ENCODE measurements around the gene FZR1. TPM values are rescaled to one million over a fixed set of nuclear protein-coding genes. Genes with fewer than 3 reads are reported as not detected.

The FZR1 gene
- total RNA-seq, 1 experiment from 2014 or later: 51.4 TPM

GRCh38 chr19:3478409-3479176 lies 27.5 kb upstream of the FZR1 start:
- Mint-ChIP-seq H3K4me3 (peak overlapping the region in 1 of 2 experiments; percentile 72; a peak in 3 of 5 replicates), H3K9me3 (0 out of 5 replicates have a peak, but pooled peaks cover 0 to 8% of the 10 kb centered on the region in 2 experiments), H3K27ac (no peak overlapping the region), H3K27me3 (ENCODE audit: low read depth) (peaks cover 7% of the 10 kb centered on the region), H3K36me3 (ENCODE audit: insufficient read depth in 1 of 3, low read depth in 3 of 3) (no peaks in the 10 kb centered on the region; a peak in 1 of 7 replicates), H3K4me1 (peaks cover 8 to 23% of the 10 kb centered on the region in 2 experiments)
- H3K27me3 ChIP-seq (ENCODE audit: insufficient read depth, low read length): no peaks in the 10 kb centered on the region
- H3K56ac ChIP-seq (ENCODE audit: insufficient read length, low read depth, low read length): no peak overlapping the region
- no peak overlapping the region for H2BK20ac ChIP-seq (ENCODE audit: low read depth, low read length, poor library complexity, severe bottlenecking)
- no peak overlapping the region for H2BK5ac ChIP-seq (ENCODE audit: insufficient read length, low read length)
- TF ChIP-seq CTCF (conservative IDR thresholded peaks at IDR 0.05): no peak
- peaks cover 4% of the 10 kb centered on the region for H3K23me2 ChIP-seq (ENCODE audit: insufficient read length, low read depth, low read length, poor library complexity, severe bottlenecking)
- peak overlapping the region; percentile 58 for H3K4me2 ChIP-seq (ENCODE audit: insufficient read depth, insufficient read length, low read length)
- no peak overlapping the region for H3K14ac ChIP-seq (ENCODE audit: insufficient read depth, low read length)
- H3K23ac ChIP-seq (ENCODE audit: insufficient read length, low read depth, low read length): no peak overlapping the region
- no peak overlapping the region for H2BK120ac ChIP-seq (ENCODE audit: low read depth, low read length, poor library complexity, severe bottlenecking)
- no peak overlapping the region for H4K91ac ChIP-seq (ENCODE audit: insufficient read length, low read depth, low read length)
- H2AFZ ChIP-seq (ENCODE audit: low read length): no peak overlapping the region
- no CpG with 5 or more reads among the region's 27 CpGs for WGBS (ENCODE audit: extremely low coverage, insufficient read length, low lambda C conversion rate)
- H2BK12ac ChIP-seq (ENCODE audit: insufficient read length, low read depth, low read length): no peak overlapping the region
- no peaks in the 10 kb centered on the region for H3K9me3 ChIP-seq (ENCODE audit: control insufficient read depth, low read depth, low read length)
- no peak overlapping the region for H2AK5ac ChIP-seq (ENCODE audit: insufficient read length, low read length)
- H3K27ac ChIP-seq (ENCODE audit: insufficient read length, low read depth, low read length): no peak overlapping the region
- H3T11ph ChIP-seq (ENCODE audit: low read length): no peak overlapping the region
- H3K4ac ChIP-seq (ENCODE audit: low read depth, low read length): no peak overlapping the region
- H3K9ac ChIP-seq (ENCODE audit: extremely low read depth, insufficient read length, low read length): no peak overlapping the region
- no peak overlapping the region for H4K5ac ChIP-seq (ENCODE audit: insufficient read length, low read depth, low read length)
- no peak overlapping the region for H4K8ac ChIP-seq (replicated peaks; ENCODE audit: insufficient read length, low read depth, low read length)
- H3K4me1 ChIP-seq (ENCODE audit: insufficient read depth, low read length): no peaks in the 10 kb centered on the region
- H3K18ac ChIP-seq (ENCODE audit: insufficient read length, low read depth, low read length): peak overlapping the region; percentile 20
- H3K79me1 ChIP-seq (ENCODE audit: insufficient read depth, low read depth, low read length, poor library complexity, severe bottlenecking): no peaks in the 10 kb centered on the region
- peak; percentile 51 for DNase-seq
- no peaks in the 10 kb centered on the region for H4K20me1 ChIP-seq (ENCODE audit: control insufficient read depth, insufficient read depth, insufficient read length)
- H2BK15ac ChIP-seq (ENCODE audit: low read depth, low read length): no peak overlapping the region
- no peaks in the 10 kb centered on the region for H3K79me2 ChIP-seq (ENCODE audit: insufficient read depth, low read length)

Measured in H9 (cell line).